ENCODE measurements around the gene YARS1. TPM values are rescaled to one million over a fixed set of nuclear protein-coding genes. Genes with fewer than 3 reads are reported as not detected.

YARS1 gene
- total and polyA plus RNA-seq, 2 donors (not counting 1 experiment from before 2014, with no cell fraction given) = 94.4 to 295 TPM

GRCh38 chr1:32761936-32762335 lies 55.2 kb downstream of the YARS1 start:
- Histone ChIP-seq H3K4me1 (ENCODE audit: control insufficient read depth, extremely low read depth, insufficient read depth, low read length) (peaks cover 16% of the 10 kb centered on the region), H3K9ac (ENCODE audit: insufficient read depth, low read length) (no peak overlapping the region), H3K79me2 (ENCODE audit: control insufficient read depth, insufficient read depth, low read length) (no peaks in the 10 kb centered on the region), H3K27ac (ENCODE audit: insufficient read depth, low read length) (no peak overlapping the region), H2AFZ (ENCODE audit: low read length) (no peak overlapping the region), H3K36me3 (ENCODE audit: control insufficient read depth, insufficient read depth, low read length) (no peaks in the 10 kb centered on the region), H3K9me3 (ENCODE audit: control insufficient read depth, insufficient read depth, low read depth, low read length) (no peaks in the 10 kb centered on the region), H3K4me3 (replicated peaks in 1 of 4; ENCODE audit: control extremely low read depth in 1 of 4, insufficient read depth in 1 of 4, low read depth in 3 of 4, low read length in 4 of 4) (no peak overlapping the region), H3K27me3 (ENCODE audit: control insufficient read depth, insufficient read depth, low read length) (no peaks in the 10 kb centered on the region), H4K20me1 (ENCODE audit: control insufficient read depth, extremely low read depth, insufficient read depth, low read length) (no peaks in the 10 kb centered on the region), H3K4me2 (ENCODE audit: extremely low read depth, insufficient read depth, low read length) (no peak overlapping the region)
- no peak for DNase-seq (ENCODE audit: low read depth in 2 of 2)
- no peak for TF ChIP-seq EZH2 (IDR thresholded peaks at IDR 0.05; ENCODE audit: low read length, missing control alignments)
- no peak for TF ChIP-seq CTCF (conservative IDR thresholded peaks at IDR 0.05 in 1 of 2, IDR thresholded peaks at IDR 0.05 in 1 of 2; ENCODE audit: low read depth in 1 of 2, low read length in 2 of 2)

GRCh38 chr1:32761253-32761877 lies 55.8 kb downstream of the YARS1 start:
- peak; percentile 55 to 89 for DNase-seq (ENCODE audit: low read depth in 2 of 2)
- no peaks in the 10 kb centered on the region for H3K9me3 ChIP-seq (ENCODE audit: control insufficient read depth, insufficient read depth, low read depth, low read length)
- H2AFZ ChIP-seq (ENCODE audit: low read length) = no peak overlapping the region
- no peaks in the 10 kb centered on the region for H4K20me1 ChIP-seq (ENCODE audit: control insufficient read depth, extremely low read depth, insufficient read depth, low read length)
- no peak overlapping the region for H3K9ac ChIP-seq (ENCODE audit: insufficient read depth, low read length)
- H3K4me3 ChIP-seq (replicated peaks in 1 of 4; ENCODE audit: control extremely low read depth in 1 of 4, insufficient read depth in 1 of 4, low read depth in 3 of 4, low read length in 4 of 4) = no peak overlapping the region
- peaks cover 16% of the 10 kb centered on the region for H3K4me1 ChIP-seq (ENCODE audit: control insufficient read depth, extremely low read depth, insufficient read depth, low read length)
- no peak for TF ChIP-seq EZH2 (IDR thresholded peaks at IDR 0.05; ENCODE audit: low read length, missing control alignments)
- no peaks in the 10 kb centered on the region for H3K36me3 ChIP-seq (ENCODE audit: control insufficient read depth, insufficient read depth, low read length)
- H3K79me2 ChIP-seq (ENCODE audit: control insufficient read depth, insufficient read depth, low read length) = no peaks in the 10 kb centered on the region
- H3K4me2 ChIP-seq (ENCODE audit: extremely low read depth, insufficient read depth, low read length) = no peak overlapping the region
- H3K27me3 ChIP-seq (ENCODE audit: control insufficient read depth, insufficient read depth, low read length) = no peaks in the 10 kb centered on the region
- H3K27ac ChIP-seq (ENCODE audit: insufficient read depth, low read length) = no peak overlapping the region

- H3K9me3 ChIP-seq (ENCODE audit: control insufficient read depth, insufficient read depth, low read depth, low read length) = no peaks in the 10 kb centered on the region
- no peak overlapping the region for H2AFZ ChIP-seq (ENCODE audit: low read length)
- TF ChIP-seq CTCF (conservative IDR thresholded peaks at IDR 0.05 in 1 of 2, IDR thresholded peaks at IDR 0.05 in 1 of 2; ENCODE audit: low read depth in 1 of 2, low read length in 2 of 2) = no peak
- no peak for TF ChIP-seq EZH2 (IDR thresholded peaks at IDR 0.05; ENCODE audit: low read length, missing control alignments)
- H3K36me3 ChIP-seq (ENCODE audit: control insufficient read depth, insufficient read depth, low read length) = no peaks in the 10 kb centered on the region
- no peaks in the 10 kb centered on the region for H4K20me1 ChIP-seq (ENCODE audit: control insufficient read depth, extremely low read depth, insufficient read depth, low read length)
- H3K4me1 ChIP-seq (ENCODE audit: control insufficient read depth, extremely low read depth, insufficient read depth, low read length) = peaks cover 16% of the 10 kb centered on the region
- peak in 1 of 2 donors; percentile 92 for DNase-seq (ENCODE audit: low read depth in 2 of 2)
- H3K27ac ChIP-seq (ENCODE audit: insufficient read depth, low read length) = no peak overlapping the region
- H3K4me2 ChIP-seq (ENCODE audit: extremely low read depth, insufficient read depth, low read length) = no peak overlapping the region
- no peak overlapping the region for H3K9ac ChIP-seq (ENCODE audit: insufficient read depth, low read length)
- no peak overlapping the region for H3K4me3 ChIP-seq (replicated peaks in 1 of 4; ENCODE audit: control extremely low read depth in 1 of 4, insufficient read depth in 1 of 4, low read depth in 3 of 4, low read length in 4 of 4)
- H3K27me3 ChIP-seq (ENCODE audit: control insufficient read depth, insufficient read depth, low read length) = no peaks in the 10 kb centered on the region
- no peaks in the 10 kb centered on the region for H3K79me2 ChIP-seq (ENCODE audit: control insufficient read depth, insufficient read depth, low read length)
These were observed 57.0 kb downstream of the YARS1 start for GRCh38 chr1:32759997-32760623.

Data from fibroblast of lung (primary cell).